SH-SY5Y (cell line): Measurements from ENCODE around the gene LBR.

Experiments
- GATA2 ChIP-seq: IDR thresholded peaks from 2 replicates; pipeline ENCODE4 v1.6.1; 2011; ENCODE audit warnings: mild to moderate bottlenecking, low read depth, low read length
- GATA3 ChIP-seq: IDR thresholded peaks from 2 replicates; pipeline ENCODE4 v1.6.1; 2011; ENCODE audit warnings: low read depth, mild to moderate bottlenecking, low read length, moderate library complexity

DNA sequence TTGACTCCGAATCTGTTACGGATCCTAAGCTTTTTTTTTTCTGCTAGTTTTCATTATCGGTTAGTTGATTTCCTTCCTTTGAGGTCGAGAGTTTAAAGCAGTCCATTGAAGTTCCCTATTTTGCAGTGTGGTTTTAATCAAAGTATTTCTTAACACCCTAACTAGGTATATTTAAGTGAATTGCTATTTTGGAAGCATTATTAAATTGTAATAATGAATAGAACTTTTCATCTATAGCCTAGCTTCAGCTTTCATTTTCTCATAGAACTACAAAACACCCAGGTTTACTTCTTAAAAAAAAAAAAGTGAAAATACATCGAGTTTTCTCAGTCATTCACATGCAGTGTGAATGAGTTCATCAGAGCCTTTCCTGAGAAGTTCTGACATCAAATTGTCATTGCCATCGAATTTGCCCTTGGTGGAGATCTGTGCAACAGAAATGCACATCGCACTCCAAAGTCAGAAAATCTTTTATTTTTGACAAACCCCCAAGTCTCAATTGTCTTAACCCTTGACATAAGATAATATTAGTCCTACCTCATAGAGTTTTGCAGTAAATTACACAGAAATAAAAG, 1.1 kb upstream of the LBR start:
- TF ChIP-seq GATA2 (no peak), GATA3 (no peak)
